HG03064 (cell line): ENCODE results near the gene CTNNA1.

Source experiments
- ATAC-seq: cut with Tn5 transposase; IDR thresholded peaks from one replicate; pipeline ENCODE4 v1.9.1; 2021; ENCODE audit warnings: low read depth; ENCODE audit not compliant: unreplicated experiment

Gene CTNNA1

GRCh38 chr5:138944527-138945322, 191.5 kb downstream of the CTNNA1 start:
- no peak for ATAC-seq

GRCh38 chr5:138945421-138946240, 192.4 kb downstream of the CTNNA1 start:
- no peak for ATAC-seq

DNA sequence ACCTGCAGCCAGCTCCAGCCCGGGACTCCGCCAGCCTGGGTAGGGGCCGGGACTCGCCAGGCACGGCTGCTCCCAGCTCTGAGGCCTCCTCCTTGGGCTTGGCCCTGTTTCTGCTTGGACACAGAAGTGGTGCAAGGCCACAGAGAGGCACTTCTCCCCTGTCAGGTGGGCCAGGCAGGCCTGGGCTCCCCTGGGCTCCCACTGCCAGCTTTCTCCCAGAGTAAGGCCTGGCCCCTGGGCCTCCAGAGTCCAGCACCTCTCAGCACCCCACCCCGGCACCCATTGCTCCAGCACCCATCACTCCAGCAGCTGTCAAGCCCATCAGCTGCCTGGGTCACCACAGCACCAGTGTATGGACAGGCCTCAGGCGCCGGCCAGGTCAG, 193.0 kb downstream of the CTNNA1 start:
- ATAC-seq = no peak

DNA sequence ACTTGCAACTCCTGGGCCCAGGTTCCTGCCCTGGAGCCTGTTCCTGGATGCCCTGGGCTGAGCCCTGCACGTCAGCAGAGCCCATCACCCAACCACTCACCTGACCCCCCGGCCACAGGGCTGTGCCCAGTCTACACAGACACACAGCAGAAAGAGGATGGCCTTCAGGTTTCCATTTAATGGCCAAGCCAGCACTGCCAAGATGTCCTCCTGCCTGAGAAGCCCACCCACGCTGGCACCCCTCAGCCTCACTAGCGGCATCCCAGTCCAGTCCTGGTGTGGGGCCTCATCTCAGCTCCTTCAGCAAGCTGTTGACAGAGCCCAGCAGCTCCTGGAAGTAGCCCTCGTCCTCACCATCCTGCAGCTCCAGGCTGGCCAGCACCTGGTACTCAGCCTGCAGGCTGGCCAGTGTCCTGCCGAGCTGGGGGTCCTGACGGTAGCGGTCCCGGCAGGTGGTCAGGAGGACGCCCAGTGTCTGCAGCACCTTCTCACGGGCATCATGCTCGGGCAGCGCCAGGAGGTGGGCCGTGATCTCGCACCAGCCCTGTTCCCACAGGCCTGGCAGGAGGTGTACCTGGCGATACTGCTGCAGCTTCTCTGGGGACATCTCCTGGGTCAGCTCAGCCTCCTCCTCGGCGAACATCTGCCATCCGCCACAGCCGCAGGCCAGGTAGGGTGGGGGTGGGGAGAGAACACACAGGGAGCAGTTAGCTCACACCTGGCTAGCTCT, 193.8 kb downstream of the CTNNA1 start:
- no peak for ATAC-seq

DNA sequence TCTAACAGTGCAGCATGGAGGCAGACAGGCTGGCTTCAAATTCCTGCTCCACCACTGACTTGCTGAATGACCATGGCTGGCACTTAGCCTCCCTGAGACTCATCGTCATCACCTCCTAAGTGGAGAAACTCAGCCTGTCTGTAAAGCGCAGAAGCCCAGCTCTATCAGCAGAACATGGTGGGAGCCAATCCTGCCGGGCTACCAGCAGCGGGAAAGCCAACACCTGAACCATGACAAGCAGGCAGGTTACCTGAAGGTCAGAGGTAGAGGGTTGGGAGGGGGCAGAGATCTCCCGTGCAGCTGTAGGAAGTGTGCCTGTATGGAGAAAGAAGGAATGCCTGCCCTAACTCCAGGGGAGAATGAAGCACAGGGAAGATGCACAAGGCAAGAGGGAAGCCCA, 194.6 kb downstream of the CTNNA1 start:
- ATAC-seq = no peak

GRCh38 chr5:138948471-138949222, 195.4 kb downstream of the CTNNA1 start:
- no peak for ATAC-seq

DNA sequence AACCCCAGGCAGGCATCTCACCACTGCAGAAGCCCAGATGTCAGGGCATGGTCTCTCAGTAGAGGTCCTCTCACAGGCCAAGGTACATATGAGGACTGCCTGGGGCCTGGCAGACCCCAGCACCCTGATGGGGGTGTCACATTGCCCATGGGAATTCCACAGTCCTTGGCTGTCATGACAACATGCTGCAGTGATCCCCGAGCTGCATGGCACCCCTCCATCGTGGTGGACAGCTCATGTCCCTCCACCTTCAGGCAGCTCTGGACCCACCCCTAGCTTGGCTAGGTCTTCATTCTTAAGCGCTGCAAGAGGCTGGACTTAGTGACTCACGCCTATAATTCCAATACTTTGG, 196.0 kb downstream of the CTNNA1 start:
- no peak for ATAC-seq

- ATAC-seq = no peak
Observed at GRCh38 chr5:138949988-138950387, 196.8 kb downstream of the CTNNA1 start.

GRCh38 chr5:138950421-138951031, 197.3 kb downstream of the CTNNA1 start:
- no peak for ATAC-seq

DNA sequence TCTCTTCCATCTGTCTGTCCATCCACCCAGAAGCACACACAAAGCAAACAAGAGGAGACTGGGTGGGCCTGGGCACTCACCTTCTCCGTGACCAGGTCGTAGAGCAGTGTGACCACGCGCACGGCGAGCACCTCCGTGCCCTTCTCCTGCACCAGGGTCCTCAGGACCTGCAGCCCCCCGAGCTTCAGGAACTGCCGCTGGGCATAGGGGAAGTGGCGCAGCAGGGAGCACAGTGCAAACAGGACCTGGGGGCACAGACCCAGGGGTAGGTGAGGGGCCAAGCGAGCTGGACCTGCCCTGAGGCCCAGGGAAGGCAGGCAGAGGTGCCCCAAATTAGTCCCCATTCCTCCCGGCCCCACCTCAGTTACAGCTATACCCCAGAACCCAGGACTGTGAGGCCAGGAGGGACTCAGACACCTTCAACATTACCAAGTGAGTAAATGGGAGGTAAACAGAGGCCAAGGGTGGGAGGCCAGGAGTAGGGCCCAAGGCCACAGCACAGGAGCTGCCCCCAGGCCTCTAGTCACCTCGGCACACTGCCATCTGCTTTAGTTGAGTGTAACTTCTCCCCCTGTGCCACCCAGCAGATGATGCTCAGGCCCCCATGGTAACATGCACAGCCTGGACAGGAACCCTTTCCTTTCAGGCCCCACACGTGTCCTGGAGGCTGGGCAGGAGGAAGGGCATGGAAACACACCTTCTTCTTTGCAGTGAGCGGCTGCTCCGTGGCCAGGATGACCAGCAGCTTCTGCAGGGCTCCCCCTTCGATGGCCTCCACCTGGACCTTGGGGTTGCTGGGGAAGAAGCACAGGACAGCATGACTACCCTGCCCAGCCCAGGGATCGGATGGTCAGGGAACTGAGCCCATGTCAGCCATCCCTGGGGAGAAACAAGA, 198.1 kb downstream of the CTNNA1 start:
- no peak for ATAC-seq

GRCh38 chr5:138951986-138952735, 198.9 kb downstream of the CTNNA1 start:
- ATAC-seq = no peak

GRCh38 chr5:138952962-138953361, 199.7 kb downstream of the CTNNA1 start:
- ATAC-seq = no peak

DNA sequence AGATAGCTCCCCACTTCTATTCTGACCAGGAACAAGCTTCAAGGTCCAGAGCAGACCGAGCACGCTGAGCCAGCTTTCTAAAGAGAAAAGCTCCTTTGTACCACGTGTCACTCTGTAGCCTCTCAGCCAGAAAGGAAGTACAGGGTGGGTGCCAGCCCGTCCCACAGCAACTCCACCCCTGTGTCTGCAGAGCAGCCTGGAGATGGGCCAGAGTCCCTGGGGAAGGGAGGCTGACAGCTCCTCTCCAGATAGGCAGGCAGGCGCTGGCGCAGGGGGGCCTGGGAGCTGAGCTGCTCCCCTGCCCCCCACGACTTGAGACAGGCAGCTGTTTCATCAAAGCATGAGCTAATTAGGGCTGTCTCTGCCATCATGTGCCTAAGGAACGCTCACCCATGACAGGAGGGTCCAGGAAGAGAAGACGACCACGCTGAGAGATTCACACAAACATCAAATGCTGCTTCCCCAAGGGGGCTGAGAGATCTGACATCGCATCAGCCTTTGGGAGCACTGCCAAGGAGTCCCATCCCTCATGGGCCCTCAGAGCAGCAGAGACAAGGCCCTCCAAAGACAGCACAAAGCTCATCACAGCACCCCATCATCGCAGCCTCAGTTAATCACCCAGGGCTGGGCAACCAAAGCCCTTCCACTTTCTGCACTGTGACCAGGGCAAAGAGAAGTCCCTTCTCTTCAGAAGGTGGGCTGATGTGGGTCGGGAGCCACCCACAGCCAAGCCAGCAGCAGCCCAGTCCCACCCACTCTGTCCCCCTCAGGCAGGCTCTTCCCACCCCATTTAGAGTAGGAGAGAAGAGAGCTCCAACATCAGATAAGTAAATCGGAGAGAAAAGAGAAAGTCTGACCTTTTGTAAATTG, 200.4 kb downstream of the CTNNA1 start:
- ATAC-seq = no peak

DNA sequence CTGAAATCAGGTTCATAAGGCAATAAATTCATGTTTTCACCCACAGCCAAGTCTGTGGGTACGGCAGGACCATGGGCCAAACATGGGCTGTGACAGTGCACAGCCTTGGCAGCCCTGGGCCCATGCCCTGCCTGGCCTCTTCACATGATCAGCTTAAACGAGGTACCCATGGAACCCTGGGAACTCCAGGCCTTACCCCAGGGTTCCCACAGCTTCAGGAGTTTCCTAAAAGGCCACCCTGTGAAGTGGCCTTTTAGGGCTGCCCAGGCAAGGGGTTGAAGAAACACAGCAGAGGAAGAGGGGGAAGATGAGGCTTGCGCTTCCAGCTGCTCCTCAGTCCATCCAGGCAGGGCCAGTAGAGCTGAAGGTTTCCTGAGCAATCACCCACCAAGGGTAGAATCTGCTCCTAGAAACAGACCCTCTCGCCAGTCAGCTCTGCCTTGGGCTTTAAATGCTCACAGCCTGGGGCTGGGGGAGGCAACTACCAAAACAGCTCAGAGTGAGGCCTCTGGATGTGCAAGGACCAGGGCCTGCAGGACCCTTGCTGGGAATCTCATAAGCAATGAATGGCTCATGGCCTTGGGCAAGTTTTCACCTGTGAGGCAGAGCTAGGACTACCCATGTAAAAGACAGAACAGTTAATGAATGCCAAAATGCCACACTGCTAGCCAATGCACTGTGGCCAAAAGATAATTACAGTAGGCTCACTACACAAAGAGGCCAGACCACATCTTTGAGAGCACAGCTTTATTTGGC, 201.2 kb downstream of the CTNNA1 start:
- no peak for ATAC-seq

- ATAC-seq = no peak
Observed at GRCh38 chr5:138955013-138955660, 201.9 kb downstream of the CTNNA1 start.

GRCh38 chr5:138955671-138956295, 202.6 kb downstream of the CTNNA1 start:
- ATAC-seq = no peak
